Muscle of back (tissue), 11 donors: ENCODE results near the gene POU6F2. TPM values are rescaled to one million over a fixed set of nuclear protein-coding genes. Genes with fewer than 3 reads are reported as not detected.

Experiments used
- DNase-seq, 3 donors: peaks; one replicate each; pipeline versions ENCODE4 v3.0.0 to v3.0.0-alpha.2; 2013
- polyA plus RNA-seq, 10 donors: library from polyadenylated mRNA; unstranded; fragments of 120-200 nt; gene quantifications; one replicate each; pipeline ENCODE4 v1.2.1, GENCODE V29; 2013; ENCODE audit not compliant: insufficient read length in 10 of 10

POU6F2 gene
- polyA plus RNA-seq, 10 donors: 0.03 to 0.22 (median 0.09) TPM; not detected in 2

GRCh38 chr7:39127058-39127457, 149.3 kb downstream of the POU6F2 start:
- no peak for DNase-seq

GRCh38 chr7:39128287-39128843, 150.7 kb downstream of the POU6F2 start:
- DNase-seq: no peak

- no peak for DNase-seq
Observed at GRCh38 chr7:39130274-39130673, 152.6 kb downstream of the POU6F2 start.

GRCh38 chr7:39130857-39131526, 153.3 kb downstream of the POU6F2 start:
- DNase-seq: peak in 1 of 3 donors; percentile 13

- DNase-seq: no peak
Observed at GRCh38 chr7:39132306-39132705, 154.6 kb downstream of the POU6F2 start.

GRCh38 chr7:39133088-39133487, 155.4 kb downstream of the POU6F2 start:
- peak; percentile 13 to 36 (median 30) for DNase-seq

- DNase-seq: no peak
Observed at GRCh38 chr7:39137480-39137879, 159.8 kb downstream of the POU6F2 start.

- no peak for DNase-seq
Observed at GRCh38 chr7:39142750-39143149, 165.0 kb downstream of the POU6F2 start.

GRCh38 chr7:39144420-39144819, 166.7 kb downstream of the POU6F2 start:
- DNase-seq: no peak

GRCh38 chr7:39145283-39145682, 167.6 kb downstream of the POU6F2 start:
- DNase-seq: no peak

- no peak for DNase-seq
Observed at GRCh38 chr7:39145935-39146334, 168.2 kb downstream of the POU6F2 start.

GRCh38 chr7:39152701-39153100, 175.0 kb downstream of the POU6F2 start:
- no peak for DNase-seq

GRCh38 chr7:39153113-39153512, 175.4 kb downstream of the POU6F2 start:
- DNase-seq: no peak

GRCh38 chr7:39153647-39154046, 175.9 kb downstream of the POU6F2 start:
- no peak for DNase-seq

GRCh38 chr7:39154815-39155214, 177.1 kb downstream of the POU6F2 start:
- DNase-seq: no peak

- DNase-seq: no peak
Observed at GRCh38 chr7:39158367-39158766, 180.7 kb downstream of the POU6F2 start.

- DNase-seq: no peak
Observed at GRCh38 chr7:39161903-39162302, 184.2 kb downstream of the POU6F2 start.

- no peak for DNase-seq
Observed at GRCh38 chr7:39164887-39165286, 187.2 kb downstream of the POU6F2 start.

- no peak for DNase-seq
Observed at GRCh38 chr7:39168403-39169098, 190.8 kb downstream of the POU6F2 start.

- no peak for DNase-seq
Observed at GRCh38 chr7:39172137-39172536, 194.4 kb downstream of the POU6F2 start.

- no peak for DNase-seq
Observed at GRCh38 chr7:39181398-39181797, 203.7 kb downstream of the POU6F2 start.

GRCh38 chr7:39183796-39184195, 206.1 kb downstream of the POU6F2 start:
- DNase-seq: no peak

GRCh38 chr7:39184391-39184790, 206.7 kb downstream of the POU6F2 start:
- DNase-seq: no peak
